Measurements from ENCODE around the gene CLEC2B.

- TF ChIP-seq CTCF (IDR thresholded peaks at IDR 0.05; ENCODE audit: low read depth, low read length, missing input control) = no peak
- TF ChIP-seq TAF1 (conservative IDR thresholded peaks at IDR 0.05) = no peak
- TF ChIP-seq, protein P1, sequence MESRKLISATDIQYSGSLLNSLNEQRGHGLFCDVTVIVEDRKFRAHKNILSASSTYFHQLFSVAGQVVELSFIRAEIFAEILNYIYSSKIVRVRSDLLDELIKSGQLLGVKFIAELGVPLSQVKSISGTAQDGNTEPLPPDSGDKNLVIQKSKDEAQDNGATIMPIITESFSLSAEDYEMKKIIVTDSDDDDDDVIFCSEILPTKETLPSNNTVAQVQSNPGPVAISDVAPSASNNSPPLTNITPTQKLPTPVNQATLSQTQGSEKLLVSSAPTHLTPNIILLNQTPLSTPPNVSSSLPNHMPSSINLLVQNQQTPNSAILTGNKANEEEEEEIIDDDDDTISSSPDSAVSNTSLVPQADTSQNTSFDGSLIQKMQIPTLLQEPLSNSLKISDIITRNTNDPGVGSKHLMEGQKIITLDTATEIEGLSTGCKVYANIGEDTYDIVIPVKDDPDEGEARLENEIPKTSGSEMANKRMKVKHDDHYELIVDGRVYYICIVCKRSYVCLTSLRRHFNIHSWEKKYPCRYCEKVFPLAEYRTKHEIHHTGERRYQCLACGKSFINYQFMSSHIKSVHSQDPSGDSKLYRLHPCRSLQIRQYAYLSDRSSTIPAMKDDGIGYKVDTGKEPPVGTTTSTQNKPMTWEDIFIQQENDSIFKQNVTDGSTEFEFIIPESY (IDR thresholded peaks at IDR 0.05) = no peak
- TF ChIP-seq, protein P2, sequence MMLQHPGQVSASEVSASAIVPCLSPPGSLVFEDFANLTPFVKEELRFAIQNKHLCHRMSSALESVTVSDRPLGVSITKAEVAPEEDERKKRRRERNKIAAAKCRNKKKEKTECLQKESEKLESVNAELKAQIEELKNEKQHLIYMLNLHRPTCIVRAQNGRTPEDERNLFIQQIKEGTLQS (IDR thresholded peaks at IDR 0.05) = no peak
- TF ChIP-seq JUND (IDR thresholded peaks at IDR 0.05) = no peak
- TF ChIP-seq REST (IDR thresholded peaks at IDR 0.05) = no peak
- TF ChIP-seq RAD21 (IDR thresholded peaks at IDR 0.05) = no peak
- TF ChIP-seq, protein P3, sequence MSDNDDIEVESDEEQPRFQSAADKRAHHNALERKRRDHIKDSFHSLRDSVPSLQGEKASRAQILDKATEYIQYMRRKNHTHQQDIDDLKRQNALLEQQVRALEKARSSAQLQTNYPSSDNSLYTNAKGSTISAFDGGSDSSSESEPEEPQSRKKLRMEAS (IDR thresholded peaks at IDR 0.05) = no peak
- TF ChIP-seq RXRA (IDR thresholded peaks at IDR 0.05) = no peak
- TF ChIP-seq YY1 (IDR thresholded peaks at IDR 0.05) = no peak
- no peak for TF ChIP-seq GABPA (IDR thresholded peaks at IDR 0.05 in 1 of 2, conservative IDR thresholded peaks at IDR 0.05 in 1 of 2)
- TF ChIP-seq SP1 (IDR thresholded peaks at IDR 0.05) = no peak
- no peak for TF ChIP-seq HNF4G (IDR thresholded peaks at IDR 0.05)
- no peak for TF ChIP-seq NR2F2 (IDR thresholded peaks at IDR 0.05)
Measured at GRCh38 chr12:9809338-9809737, 59.8 kb downstream of the CLEC2B start.
